Measurements from ENCODE around the gene RGS19. TPM values are rescaled to one million over a fixed set of nuclear protein-coding genes. Genes with fewer than 3 reads are reported as not detected.

RGS19 gene
- total RNA-seq, 1 experiment from 2014 or later, result 17.2 TPM

GRCh38 chr20:64052987-64053840 is 26.1 kb downstream of the RGS19 start:
- TF ChIP-seq CTCF (IDR thresholded peaks at IDR 0.05; ENCODE audit: unreplicated experiment), result no peak
- no TSS peak for BruUV-seq (replicated peaks)
- H3K4me1 Mint-ChIP-seq (ENCODE audit: low read depth, unreplicated experiment), result peaks cover 13% of the 10 kb centered on the region
- intact Hi-C loops (cut with micrococcal nuclease; ENCODE audit: unreplicated experiment), result loop anchor here (10.0 kb wide), 1 partner anchor 158 kb away; the partner anchor contains the start of gene DNAJC5
- H3K4me3 Mint-ChIP-seq (ENCODE audit: low read depth, unreplicated experiment), result no peak overlapping the region
- CTCF ChIA-PET, result interaction anchor here (0.9 to 3.0 kb wide), 3 partner anchors 9 to 15 kb away, joined by 3 to 13 read pairs (median 7); partner anchors contain the start of gene TCEA2
- H3K27me3 Mint-ChIP-seq (ENCODE audit: unreplicated experiment), result peaks cover 66% of the 10 kb centered on the region
- H3K9me3 Mint-ChIP-seq (ENCODE audit: low read depth, unreplicated experiment), result no peaks in the 10 kb centered on the region
- no peak overlapping the region for H3K27ac Mint-ChIP-seq (ENCODE audit: unreplicated experiment)
- DNase-seq, result no peak
- no peaks in the 10 kb centered on the region for H3K36me3 Mint-ChIP-seq (ENCODE audit: insufficient read depth, unreplicated experiment)

- DNase-seq, result no peak
- Mint-ChIP-seq H3K27ac (ENCODE audit: unreplicated experiment) (no peak overlapping the region), H3K9me3 (ENCODE audit: low read depth, unreplicated experiment) (no peaks in the 10 kb centered on the region), H3K36me3 (ENCODE audit: insufficient read depth, unreplicated experiment) (no peaks in the 10 kb centered on the region), H3K4me3 (ENCODE audit: low read depth, unreplicated experiment) (no peak overlapping the region), H3K27me3 (ENCODE audit: unreplicated experiment) (peaks cover 75% of the 10 kb centered on the region), H3K4me1 (ENCODE audit: low read depth, unreplicated experiment) (peaks cover 4% of the 10 kb centered on the region)
- TF ChIP-seq CTCF (IDR thresholded peaks at IDR 0.05; ENCODE audit: unreplicated experiment), result no peak
- no TSS peak for BruUV-seq (replicated peaks)
- intact Hi-C loops (cut with micrococcal nuclease; ENCODE audit: unreplicated experiment), result loop anchor here (10.0 kb wide), 1 partner anchor 158 kb away; the partner anchor contains the start of gene DNAJC5
- CTCF ChIA-PET, result interaction anchor here (2.7 to 3.0 kb wide), 2 partner anchors 10 to 14 kb away, joined by 7 to 13 read pairs; partner anchors contain the start of gene TCEA2
Observed at GRCh38 chr20:64052326-64052722, 27.0 kb downstream of the RGS19 start.

GRCh38 chr20:64051561-64052325 is 27.6 kb downstream of the RGS19 start:
- CTCF ChIA-PET, result interaction anchor here (2.7 to 3.0 kb wide), 2 partner anchors 11 to 13 kb away, joined by 7 to 13 read pairs; partner anchors contain the start of gene TCEA2
- Mint-ChIP-seq H3K27me3 (ENCODE audit: unreplicated experiment) (peaks cover 81% of the 10 kb centered on the region), H3K27ac (ENCODE audit: unreplicated experiment) (no peak overlapping the region), H3K36me3 (ENCODE audit: insufficient read depth, unreplicated experiment) (no peaks in the 10 kb centered on the region), H3K4me3 (ENCODE audit: low read depth, unreplicated experiment) (no peak overlapping the region), H3K9me3 (ENCODE audit: low read depth, unreplicated experiment) (no peaks in the 10 kb centered on the region), H3K4me1 (ENCODE audit: low read depth, unreplicated experiment) (no peaks in the 10 kb centered on the region)
- BruUV-seq (replicated peaks), result no TSS peak
- no peak for TF ChIP-seq CTCF (IDR thresholded peaks at IDR 0.05; ENCODE audit: unreplicated experiment)
- intact Hi-C loops (cut with micrococcal nuclease; ENCODE audit: unreplicated experiment), result loop anchor here (10.0 kb wide), 1 partner anchor 157 kb away; the partner anchor contains the start of gene DNAJC5
- no peak for DNase-seq

DNA sequence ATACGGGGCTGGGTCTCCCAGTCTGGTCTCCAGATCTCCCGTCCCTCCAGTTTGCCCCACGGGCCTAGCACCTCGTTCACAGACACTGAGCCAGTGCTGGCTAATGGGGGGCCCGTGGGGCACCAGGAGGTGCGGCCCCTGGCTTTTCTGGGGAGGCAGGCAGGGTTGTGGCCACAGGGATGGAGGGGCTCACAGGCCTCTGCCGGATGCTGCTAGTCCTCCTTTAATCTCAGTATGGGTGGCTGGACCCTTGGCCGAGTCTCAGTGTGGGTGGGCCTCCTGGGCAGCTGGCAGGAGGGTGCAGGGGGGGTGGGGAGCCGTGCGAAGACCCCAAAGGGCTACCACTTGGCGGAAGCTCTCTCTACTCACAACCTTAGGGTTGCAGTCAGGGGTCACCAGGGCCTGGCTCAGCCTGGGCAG is 28.3 kb downstream of the RGS19 start:
- H3K27me3 Mint-ChIP-seq (ENCODE audit: unreplicated experiment), result peaks cover 88% of the 10 kb centered on the region
- intact Hi-C loops (cut with micrococcal nuclease; ENCODE audit: unreplicated experiment), result loop anchor here (10.0 kb wide), 1 partner anchor 156 kb away; the partner anchor contains the start of gene DNAJC5
- BruUV-seq (replicated peaks), result no TSS peak
- H3K36me3 Mint-ChIP-seq (ENCODE audit: insufficient read depth, unreplicated experiment), result no peaks in the 10 kb centered on the region
- no peaks in the 10 kb centered on the region for H3K4me1 Mint-ChIP-seq (ENCODE audit: low read depth, unreplicated experiment)
- no peak overlapping the region for H3K27ac Mint-ChIP-seq (ENCODE audit: unreplicated experiment)
- no peak for TF ChIP-seq CTCF (IDR thresholded peaks at IDR 0.05; ENCODE audit: unreplicated experiment)
- H3K9me3 Mint-ChIP-seq (ENCODE audit: low read depth, unreplicated experiment), result no peaks in the 10 kb centered on the region
- H3K4me3 Mint-ChIP-seq (ENCODE audit: low read depth, unreplicated experiment), result no peak overlapping the region
- CTCF ChIA-PET, result interaction anchor here (3.0 kb wide), 1 partner anchor 13 kb away, joined by 13 read pairs; no protein-coding TSS in a partner anchor
- no peak for DNase-seq
